Fibroblast of skin of right biceps (primary cell): ENCODE results near the gene FAM222B.
A peak's percentile ranks its signal among the peaks of the same experiment; 100 is the strongest.

Experiments
- DNase-seq: peaks from one replicate; pipeline ENCODE4 v3.0.0-alpha.2; 2013

Gene FAM222B

DNA sequence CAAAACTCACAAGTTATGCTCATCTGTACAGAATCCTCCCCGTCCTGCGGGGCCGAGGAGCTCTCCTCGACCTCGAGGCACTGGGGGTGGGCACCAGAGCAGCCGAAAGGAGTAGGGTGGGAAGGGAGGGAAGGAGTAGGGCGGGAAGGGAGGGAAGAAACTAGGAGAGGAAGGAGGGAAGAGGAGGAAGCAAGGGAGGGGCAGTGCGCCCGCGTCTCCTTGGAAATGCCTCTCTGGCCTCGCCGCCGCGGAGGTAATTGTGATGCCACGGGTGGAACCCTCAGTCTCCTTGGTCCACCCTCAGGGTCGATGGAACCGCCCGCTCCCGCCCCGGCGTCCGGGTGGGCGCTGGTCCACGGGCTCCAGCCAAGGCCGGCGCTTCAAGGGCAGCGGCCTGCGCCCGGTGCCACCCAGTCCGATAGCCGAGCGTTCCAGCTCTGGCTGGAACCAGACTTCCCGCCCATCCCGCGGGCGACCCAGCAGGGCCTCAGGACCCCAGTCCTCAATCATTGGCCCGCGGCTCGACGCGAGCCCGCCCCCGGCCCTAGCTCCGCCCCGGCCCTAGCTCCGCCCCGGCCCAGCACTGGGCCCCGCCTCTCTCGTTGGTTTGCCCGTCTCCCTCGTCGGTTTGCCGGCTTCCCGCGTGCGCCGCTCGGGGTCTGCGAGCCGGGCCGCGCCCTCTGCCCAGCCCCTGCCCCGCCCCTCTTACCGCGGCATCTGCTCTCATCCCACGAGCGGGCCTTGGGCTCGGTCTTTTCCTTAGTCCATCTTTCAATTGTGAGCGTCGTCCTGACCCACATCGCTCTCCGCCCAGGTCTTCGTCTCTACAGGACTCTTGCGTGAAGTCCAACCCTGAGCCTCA lies 131.5 kb downstream of the FAM222B start:
- DNase-seq: peak; percentile 93

DNA sequence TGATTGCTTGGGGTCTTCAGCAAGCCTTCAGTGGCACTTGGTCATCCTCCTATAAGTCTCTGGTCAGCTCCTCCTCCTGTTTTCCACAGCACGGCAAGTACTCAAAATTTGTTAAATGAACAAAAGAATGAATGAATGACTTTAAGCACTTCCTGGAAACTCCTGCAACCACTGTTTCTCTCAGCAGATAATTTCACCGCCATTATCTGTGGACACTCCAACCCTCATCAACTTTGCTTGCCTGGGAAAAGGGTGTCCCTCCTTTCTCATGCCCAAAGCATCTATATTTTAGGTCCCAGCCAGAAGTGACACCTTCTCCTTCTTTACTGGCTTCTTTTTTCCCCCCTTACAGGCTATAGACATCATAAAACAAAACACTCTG lies 135.3 kb downstream of the FAM222B start:
- no peak for DNase-seq

DNA sequence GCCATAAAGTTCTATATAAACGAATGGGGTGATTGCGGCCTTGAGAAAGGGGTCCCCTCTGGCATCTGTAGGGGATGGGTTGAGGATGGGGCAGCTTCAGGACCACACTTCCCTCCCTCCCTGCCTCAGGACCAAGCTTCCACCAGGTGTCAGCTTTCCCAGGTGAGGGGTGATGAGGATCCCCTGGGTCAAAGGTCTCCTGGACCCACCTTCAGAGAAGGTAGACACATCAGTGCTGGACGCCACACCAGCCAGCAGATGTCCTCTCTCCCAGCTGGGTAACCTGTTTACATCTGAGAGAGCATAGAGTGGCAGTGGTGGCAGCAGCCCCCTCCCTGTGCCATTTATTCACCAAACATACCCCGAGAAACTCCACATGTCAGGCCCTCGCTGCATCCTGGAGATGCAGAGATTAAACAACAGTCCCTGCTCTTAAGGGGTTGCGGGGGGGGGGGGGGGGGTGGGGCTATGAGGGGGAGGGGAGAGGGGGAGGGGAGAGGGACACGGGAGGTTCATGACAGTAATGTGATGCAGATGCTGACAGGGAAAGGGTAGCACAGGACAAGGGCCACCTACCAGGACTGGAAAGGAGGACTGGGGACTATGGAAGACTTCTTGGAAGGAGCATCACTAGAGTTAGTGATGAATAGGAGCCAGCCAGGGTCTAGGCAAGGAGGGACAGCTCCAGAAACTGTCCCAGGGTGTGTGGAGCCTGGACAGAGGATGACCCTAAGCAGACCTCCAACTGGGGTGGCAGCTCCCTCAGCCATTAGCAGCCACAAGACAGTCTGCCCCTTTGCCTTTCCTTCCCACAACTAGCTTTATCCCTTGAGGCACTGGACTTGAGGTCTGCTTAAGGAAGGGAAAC lies 135.9 kb downstream of the FAM222B start:
- no peak for DNase-seq
